Endothelial cell (in vitro differentiated cells): ENCODE measurements around the gene INPP5B. TPM values are rescaled to one million over a fixed set of nuclear protein-coding genes. Genes with fewer than 3 reads are reported as not detected.
"Not testable (repeated sequence)": the region's sequence is repeated elsewhere in the genome, so short reads cannot be mapped to it uniquely, and the experiment has no call there.

ENCODE experiments used
- DNase-seq: peaks from one replicate; pipeline ENCODE4 v3.0.0; 2021; ENCODE audit warnings: low spot score
- H3K27ac Mint-ChIP-seq: one replicate; pipeline ENCODE4 v1.8.0; 2021; ENCODE audit warnings: mixed read lengths, inconsistent platforms; ENCODE audit not compliant: unreplicated experiment
- H3K27me3 Mint-ChIP-seq: one replicate; pipeline ENCODE4 v1.8.0; 2021; ENCODE audit warnings: mild to moderate bottlenecking, moderate library complexity, mixed read lengths, inconsistent platforms; ENCODE audit not compliant: unreplicated experiment
- H3K36me3 Mint-ChIP-seq: one replicate; pipeline ENCODE4 v1.8.0; 2021; ENCODE audit warnings: mild to moderate bottlenecking, low read depth, mixed read lengths, inconsistent platforms; ENCODE audit not compliant: unreplicated experiment
- H3K4me1 Mint-ChIP-seq: one replicate; pipeline ENCODE4 v1.8.0; 2021; ENCODE audit warnings: mild to moderate bottlenecking, mixed read lengths, inconsistent platforms; ENCODE audit not compliant: unreplicated experiment
- H3K4me3 Mint-ChIP-seq: one replicate; pipeline ENCODE4 v1.8.0; 2021; ENCODE audit warnings: mild to moderate bottlenecking, mixed read lengths, inconsistent platforms; ENCODE audit not compliant: unreplicated experiment
- H3K9me3 Mint-ChIP-seq: one replicate; pipeline ENCODE4 v1.8.0; 2021; ENCODE audit warnings: mixed read lengths, inconsistent platforms; ENCODE audit not compliant: unreplicated experiment
- total RNA-seq: library from RNA; stranded (reverse); fragmentation: NEBNext Ultra II Directional; extraction: Animal tissue kit (Norgen Biotek cat#: 25700); gene quantifications from one replicate; pipeline ENCODE4 v1.2.1, GENCODE V29; 2021; ENCODE audit not compliant: unreplicated experiment
- TF ChIP-seq, protein P1 (sequence below): fragments of 200-600 bp; sonication (generic); IDR thresholded peaks from one replicate; pipeline ENCODE4 v1.5.0; 2021; ENCODE audit warnings: antibody characterized with exemption; ENCODE audit not compliant: unreplicated experiment

Gene INPP5B
- total RNA-seq, 1 donor from 2014 or later: 18.4 TPM

DNA sequence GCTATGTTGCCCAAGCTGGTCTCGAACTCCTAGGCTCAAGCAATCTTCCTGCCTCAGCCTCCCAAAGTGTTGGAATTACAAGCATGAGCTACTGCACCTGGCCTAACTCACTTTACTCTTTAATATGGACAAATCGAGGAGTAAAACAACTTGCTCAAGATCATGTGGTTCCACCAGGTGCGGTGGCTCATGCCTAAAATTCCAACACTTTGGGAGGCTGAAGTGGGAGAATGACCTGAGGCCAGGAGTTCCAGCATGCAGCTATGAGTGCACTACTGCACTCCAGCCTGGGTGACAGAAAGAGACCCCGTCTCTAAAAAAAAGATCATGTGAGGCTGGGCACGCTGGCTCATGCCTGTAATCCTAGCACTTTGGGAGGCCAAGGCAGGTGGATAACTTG is 2.0 kb downstream of the INPP5B start:
- no peak overlapping the region for H3K4me3 Mint-ChIP-seq
- peaks cover 15% of the 10 kb centered on the region for H3K4me1 Mint-ChIP-seq
- TF ChIP-seq, protein P1, sequence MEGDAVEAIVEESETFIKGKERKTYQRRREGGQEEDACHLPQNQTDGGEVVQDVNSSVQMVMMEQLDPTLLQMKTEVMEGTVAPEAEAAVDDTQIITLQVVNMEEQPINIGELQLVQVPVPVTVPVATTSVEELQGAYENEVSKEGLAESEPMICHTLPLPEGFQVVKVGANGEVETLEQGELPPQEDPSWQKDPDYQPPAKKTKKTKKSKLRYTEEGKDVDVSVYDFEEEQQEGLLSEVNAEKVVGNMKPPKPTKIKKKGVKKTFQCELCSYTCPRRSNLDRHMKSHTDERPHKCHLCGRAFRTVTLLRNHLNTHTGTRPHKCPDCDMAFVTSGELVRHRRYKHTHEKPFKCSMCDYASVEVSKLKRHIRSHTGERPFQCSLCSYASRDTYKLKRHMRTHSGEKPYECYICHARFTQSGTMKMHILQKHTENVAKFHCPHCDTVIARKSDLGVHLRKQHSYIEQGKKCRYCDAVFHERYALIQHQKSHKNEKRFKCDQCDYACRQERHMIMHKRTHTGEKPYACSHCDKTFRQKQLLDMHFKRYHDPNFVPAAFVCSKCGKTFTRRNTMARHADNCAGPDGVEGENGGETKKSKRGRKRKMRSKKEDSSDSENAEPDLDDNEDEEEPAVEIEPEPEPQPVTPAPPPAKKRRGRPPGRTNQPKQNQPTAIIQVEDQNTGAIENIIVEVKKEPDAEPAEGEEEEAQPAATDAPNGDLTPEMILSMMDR: no peak
- peaks cover 3% of the 10 kb centered on the region for H3K27me3 Mint-ChIP-seq
- DNase-seq: no peak
- H3K9me3 Mint-ChIP-seq: no peaks in the 10 kb centered on the region
- H3K27ac Mint-ChIP-seq: no peak overlapping the region
- H3K36me3 Mint-ChIP-seq: no peaks in the 10 kb centered on the region

DNA sequence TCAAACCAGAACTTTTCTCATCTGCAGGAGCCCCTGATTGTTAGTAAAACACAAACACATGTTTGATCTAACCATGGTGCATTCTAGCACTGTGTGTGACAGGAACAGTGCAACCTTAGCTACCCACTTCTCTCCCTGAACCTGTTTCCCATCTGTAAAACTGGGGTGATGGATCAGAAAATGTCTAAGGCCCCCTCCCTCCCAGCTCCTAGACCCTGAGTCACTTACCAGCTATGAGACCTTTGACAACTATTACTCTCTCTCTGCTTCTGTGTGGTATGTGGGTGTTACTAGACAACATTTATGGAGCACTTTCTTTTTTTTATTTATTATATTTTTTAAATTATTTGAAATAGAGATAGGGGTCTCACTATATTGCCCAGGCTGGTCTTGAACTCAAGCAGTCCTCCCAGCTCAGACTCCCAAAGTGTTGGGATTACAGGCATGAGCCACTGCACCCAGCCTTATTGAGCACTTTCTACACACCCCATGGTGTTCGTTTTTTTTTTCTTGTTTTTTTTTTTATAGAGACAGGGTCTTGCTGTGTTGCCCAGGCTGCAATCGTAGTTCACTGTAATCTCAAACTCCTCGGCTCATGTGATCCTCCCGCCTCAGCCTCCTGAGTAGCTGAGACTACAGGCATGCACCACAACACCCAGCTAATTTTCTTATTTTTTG is 2.6 kb downstream of the INPP5B start:
- H3K27ac Mint-ChIP-seq: no peak overlapping the region
- H3K36me3 Mint-ChIP-seq: no peaks in the 10 kb centered on the region
- DNase-seq: no peak
- peaks cover 15% of the 10 kb centered on the region for H3K4me1 Mint-ChIP-seq
- TF ChIP-seq, protein P1: no peak
- H3K4me3 Mint-ChIP-seq: no peak overlapping the region
- no peaks in the 10 kb centered on the region for H3K9me3 Mint-ChIP-seq
- H3K27me3 Mint-ChIP-seq: peaks cover 3% of the 10 kb centered on the region

DNA sequence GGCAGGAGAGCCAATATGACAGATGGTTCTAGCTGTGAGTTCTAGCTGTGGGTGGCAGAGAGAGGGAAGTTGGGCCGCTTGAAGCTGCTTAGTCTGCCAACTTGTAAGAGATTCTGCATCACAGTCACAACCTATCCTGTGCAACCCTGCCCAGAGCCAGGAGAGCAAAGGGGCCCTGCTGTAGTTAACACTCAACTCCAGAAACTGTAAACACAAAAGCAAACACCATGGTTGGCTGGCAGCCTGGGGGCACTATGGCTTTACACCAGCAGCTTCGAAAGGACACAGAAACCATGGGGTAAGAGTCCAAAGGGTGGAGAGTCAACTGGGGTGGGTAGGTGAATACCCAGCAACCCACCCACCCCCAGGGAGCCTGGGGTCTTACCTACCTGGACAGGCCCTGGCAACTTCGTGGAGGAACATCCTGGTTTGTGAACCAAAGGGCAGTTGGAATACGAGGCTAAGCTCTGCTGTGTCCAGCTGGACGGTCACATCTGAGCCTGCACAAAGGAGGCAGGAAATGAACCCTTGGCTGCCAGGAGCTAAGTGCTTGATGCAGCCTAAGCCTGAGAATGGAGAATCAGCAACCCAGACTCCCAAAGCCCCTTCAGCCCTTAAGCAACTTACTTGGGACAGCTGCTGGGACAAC is 6.4 kb downstream of the INPP5B start:
- TF ChIP-seq, protein P1: no peak
- H3K9me3 Mint-ChIP-seq: no peaks in the 10 kb centered on the region
- peaks cover 5% of the 10 kb centered on the region for H3K36me3 Mint-ChIP-seq
- no peak for DNase-seq
- H3K4me1 Mint-ChIP-seq: no peaks in the 10 kb centered on the region
- peaks cover 4% of the 10 kb centered on the region for H3K27me3 Mint-ChIP-seq
- no peak overlapping the region for H3K4me3 Mint-ChIP-seq
- no peak overlapping the region for H3K27ac Mint-ChIP-seq

DNA sequence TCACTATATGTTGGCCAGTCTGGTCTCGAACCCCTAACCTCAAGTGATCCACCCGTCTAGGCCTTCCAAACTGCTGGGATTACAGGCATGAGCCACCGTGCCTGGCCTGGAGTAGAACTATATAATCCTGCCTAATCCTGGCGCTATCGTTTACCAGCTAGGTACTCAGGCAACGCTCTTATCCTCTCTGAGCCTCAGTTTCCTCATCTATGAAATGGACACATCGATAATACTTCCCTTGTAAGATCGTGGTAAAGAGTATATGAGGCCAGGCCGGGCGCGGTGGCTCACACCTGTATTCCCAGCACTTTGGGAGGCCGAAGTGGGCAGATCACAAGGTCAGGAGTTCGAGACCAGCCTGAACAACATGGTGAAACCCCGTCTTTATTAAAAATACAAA is 10.1 kb downstream of the INPP5B start:
- peaks cover 11% of the 10 kb centered on the region for H3K36me3 Mint-ChIP-seq
- not testable (repeated sequence) for H3K27ac Mint-ChIP-seq, DNase-seq, H3K27me3 Mint-ChIP-seq, H3K9me3 Mint-ChIP-seq, H3K4me3 Mint-ChIP-seq, H3K4me1 Mint-ChIP-seq

DNA sequence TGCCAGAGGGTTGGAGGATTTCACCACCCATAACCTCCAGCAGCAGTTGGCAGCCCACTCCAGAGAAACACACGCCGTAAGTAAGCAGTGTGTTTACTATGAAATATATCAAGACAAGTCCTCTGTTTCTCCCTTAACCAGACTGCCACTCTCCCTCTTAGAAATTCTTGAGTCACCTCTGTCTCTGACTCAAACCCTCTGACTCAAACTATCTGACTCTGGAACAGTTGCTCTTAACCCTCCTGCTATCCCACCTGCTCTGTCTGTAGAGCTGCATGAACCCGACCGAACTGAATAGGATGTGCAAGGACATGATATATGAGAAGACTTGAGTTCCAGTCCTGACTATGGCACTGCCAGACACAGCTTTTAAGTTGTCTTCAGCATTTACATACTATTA is 14.1 kb downstream of the INPP5B start:
- peaks cover 11% of the 10 kb centered on the region for H3K36me3 Mint-ChIP-seq
- no peak overlapping the region for H3K4me3 Mint-ChIP-seq
- no peak for DNase-seq
- TF ChIP-seq, protein P1: no peak
- no peaks in the 10 kb centered on the region for H3K9me3 Mint-ChIP-seq
- H3K27me3 Mint-ChIP-seq: peaks cover 4% of the 10 kb centered on the region
- H3K4me1 Mint-ChIP-seq: peaks cover 13% of the 10 kb centered on the region
- H3K27ac Mint-ChIP-seq: no peak overlapping the region
